GM21390 (cell line): ENCODE measurements around the gene ALG2.

Experiments used
- ATAC-seq: cut with Tn5 transposase; IDR thresholded peaks from one replicate; pipeline ENCODE4 v1.9.1; 2021; ENCODE audit not compliant: unreplicated experiment

Gene ALG2

DNA sequence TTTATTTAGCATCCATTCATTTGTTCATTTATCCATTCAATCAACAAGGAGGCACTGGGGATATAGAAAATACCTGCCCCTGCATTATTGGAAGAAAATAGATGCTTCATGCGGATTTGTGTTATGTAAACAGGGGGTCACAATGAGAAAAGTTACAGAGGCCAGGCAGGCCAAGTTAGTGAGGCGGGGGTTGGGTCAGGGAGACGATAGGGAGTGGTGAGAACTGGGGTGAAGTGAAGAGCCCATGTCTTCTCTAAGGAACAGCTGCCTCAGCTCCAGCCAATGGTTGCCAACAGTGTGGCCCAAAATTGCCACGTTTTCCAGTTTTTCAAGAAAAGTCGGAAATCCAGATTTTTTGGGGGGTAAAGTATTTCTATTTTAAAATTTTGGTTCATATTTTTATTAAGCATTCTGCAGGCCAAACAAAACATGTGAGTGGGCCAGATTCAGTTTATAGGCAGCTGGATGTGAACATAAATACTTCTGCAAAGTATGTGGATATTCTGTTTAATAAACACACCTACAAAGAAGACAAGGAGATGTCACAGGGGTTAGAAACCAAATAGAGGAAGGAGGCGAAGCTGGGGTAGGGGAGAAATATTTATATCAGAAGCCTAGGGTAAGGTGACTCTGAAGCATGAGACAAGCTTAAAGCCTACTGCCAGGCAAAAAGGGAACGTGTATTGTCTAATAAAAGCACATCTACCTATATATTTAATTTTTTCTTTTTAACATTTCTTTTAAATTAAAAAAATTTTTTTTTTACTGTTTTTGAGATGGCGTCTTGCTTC lies 44.0 kb downstream of the ALG2 start:
- no peak for ATAC-seq

DNA sequence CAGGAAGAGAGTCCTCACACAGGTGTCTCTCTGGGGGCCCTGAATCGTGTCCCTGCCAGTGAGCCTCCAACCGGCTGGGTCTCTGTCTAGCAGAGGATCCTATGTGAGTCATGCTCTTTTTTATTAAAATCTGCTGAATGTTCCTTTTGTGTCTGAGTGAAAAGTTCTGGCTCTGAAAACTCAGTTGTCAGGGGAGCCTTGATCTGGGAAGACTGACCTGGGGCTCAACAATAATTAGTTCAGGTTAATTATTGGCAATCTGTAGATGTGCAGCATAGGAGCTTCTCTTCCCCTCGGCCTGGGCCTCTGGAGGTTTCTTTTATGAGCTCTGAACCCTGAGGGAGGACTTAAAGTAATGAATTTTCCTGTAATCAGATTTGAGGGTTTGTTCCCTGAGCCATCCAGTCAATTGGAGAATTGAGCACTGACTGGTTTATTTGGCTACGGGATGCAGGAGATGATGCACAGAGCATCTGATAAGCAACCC lies 45.2 kb downstream of the ALG2 start:
- ATAC-seq, result no peak

DNA sequence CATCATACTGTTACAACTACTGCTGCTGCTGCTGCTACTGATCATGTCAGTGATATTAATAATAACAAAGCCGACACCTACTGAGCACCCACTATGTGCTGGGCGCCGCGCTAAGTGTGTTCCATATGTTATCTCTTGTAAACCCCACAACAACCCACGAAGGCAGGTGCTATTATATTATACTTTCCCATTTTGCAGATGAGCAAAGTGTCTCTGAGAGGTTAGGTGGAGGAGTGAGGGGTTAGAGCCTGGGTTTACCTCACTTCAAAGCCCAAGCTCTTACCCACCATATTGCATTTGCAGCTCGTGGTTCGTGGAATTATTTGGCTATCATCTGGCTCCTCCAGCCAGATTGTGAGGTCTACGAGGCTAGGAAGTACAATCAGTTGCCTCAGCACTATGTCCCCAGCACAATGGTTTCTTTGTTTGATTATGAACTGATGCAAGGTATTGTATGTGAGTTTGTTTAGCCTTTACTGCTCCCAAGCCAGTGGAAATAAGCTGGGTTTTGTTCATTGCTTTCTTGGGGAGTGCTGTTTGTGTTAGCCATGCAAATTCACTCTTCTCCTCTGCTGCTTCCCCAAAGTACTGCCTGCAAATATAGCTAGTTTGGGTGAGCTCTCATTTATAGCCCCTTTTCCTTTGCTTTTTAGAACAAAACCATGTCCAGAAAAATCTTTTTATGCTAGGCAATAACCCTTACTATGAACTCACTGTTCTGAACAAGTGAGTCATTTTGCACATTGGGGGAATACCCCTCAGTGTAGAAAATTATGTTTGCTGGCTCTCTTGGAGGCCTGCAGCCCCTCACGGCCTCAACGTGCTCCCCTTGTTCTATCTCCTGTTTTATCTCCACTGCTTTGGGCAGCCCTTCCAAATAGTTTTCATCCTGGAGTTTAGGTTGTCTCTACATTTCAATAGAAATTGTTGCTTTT lies 47.9 kb downstream of the ALG2 start:
- no peak for ATAC-seq

DNA sequence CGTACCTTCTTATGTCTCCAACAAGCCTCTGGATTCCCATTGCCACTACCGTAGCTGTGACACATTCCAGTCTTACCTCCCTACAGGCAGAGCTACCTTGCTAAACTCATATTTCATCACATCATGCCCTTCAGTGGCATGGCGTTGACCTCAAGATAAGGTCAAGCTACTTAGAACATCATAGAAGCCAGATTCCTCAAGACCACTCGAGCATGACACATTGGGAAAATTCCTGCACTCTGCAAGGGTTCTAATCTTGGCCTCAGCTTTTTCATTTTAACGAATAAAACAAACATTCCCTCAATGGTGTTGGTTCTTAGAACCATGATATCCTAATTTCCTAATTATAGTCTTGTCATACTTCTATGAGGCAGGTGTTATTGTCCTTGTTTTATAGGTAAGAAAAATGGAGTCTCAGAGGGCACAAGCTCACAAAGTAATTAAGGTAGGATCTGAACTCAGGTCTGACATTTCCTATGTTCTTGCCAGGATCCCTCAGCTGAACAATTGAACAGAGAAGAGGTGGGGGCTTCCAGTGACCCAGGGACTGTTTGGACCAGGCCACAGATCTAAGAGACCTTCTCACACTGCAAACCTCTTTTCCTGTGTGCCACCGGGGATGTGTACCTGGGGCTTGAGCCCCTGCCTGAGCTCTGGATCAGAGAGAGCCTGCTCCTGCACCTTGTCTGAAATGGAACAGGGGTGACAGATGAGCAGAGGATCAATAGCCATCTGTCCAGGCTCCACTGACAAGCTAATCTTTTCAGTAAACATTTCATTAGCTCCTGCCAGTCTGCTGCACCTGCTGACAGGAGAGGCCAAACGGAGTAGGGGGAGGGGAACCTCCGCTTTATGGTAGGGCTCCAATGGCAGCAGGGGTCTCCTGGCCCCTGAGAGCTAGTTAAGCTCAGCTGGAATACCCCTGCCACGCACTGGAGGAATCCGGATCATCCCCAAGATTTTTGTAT lies 49.3 kb downstream of the ALG2 start:
- no peak for ATAC-seq

DNA sequence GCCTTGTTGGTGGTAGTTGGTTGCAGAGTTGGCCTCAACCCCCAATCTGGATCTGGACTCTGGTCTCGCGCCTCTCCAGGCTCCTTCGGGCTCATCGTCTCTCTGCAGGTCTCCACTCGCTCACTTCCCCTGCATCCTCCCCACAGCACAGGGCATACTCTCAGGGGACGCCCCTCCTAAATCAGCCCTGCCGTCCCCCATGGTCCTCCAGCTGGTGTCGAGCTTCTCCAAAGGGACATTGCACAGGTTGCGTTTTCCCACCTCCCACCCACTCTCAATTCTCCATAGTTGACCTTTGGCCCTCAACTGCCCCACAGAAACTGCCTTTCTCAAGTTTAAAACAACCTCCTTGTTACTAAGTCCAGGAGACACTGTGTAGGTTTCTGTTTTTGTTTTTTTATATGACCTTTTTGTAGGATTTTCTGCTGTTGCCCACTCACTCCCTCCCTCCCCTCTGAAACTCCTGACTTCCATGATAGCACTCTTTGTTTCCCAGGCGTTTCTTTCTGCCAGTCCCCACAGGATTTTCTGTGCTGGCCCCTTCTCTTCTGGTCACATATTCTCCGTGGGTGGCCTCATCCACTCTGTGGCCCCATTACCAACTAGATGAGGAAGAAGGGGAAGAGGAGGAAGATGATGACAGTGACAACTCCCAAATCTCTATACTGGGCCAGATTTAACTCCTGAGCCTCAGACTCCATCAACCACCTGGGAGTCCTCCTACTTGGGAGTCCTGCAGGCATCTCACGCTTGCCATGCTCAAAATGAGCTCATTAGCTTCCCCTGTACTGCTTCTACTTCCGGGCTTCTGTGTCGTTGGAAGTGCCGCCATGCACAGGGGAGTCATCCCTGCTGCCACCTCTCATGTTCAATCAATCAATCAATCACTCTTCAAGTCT lies 50.3 kb downstream of the ALG2 start:
- no peak for ATAC-seq

DNA sequence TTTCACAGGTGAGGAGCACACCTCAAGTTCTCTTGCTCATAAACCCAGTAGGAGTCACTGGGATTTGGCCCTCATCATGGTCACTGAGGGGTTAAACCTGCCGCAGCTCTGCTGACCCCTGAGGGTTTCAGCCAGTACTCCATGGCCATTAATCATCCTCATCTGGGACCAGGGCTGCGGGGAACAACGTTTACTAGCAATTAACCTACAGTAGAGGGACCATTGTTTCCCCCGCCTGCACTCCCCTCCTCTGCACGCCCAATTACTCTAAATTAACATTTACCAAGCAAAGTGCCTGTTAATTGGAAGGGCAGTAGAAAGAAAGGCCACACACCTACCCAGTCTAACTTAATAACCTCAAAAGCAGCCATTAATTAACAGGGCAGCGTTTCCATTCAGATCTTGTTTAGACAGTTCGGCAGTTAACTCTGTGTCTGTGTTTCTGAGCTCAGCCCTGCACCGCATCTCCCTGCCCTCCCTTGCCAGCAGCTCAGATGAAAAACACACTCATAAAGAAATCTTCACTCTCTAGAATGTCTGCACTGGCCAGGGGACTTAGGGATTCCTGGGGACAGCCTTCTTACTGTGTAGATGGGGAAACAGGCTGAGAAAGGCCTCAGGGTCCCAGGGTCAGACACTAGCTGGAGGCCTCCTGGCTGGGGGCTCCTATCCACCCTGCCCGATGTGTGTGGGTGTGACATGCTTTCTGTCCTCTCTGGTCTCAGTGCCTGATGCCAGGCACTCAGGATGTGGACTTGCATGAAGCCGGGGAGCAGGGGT lies 51.6 kb downstream of the ALG2 start:
- ATAC-seq, result no peak

DNA sequence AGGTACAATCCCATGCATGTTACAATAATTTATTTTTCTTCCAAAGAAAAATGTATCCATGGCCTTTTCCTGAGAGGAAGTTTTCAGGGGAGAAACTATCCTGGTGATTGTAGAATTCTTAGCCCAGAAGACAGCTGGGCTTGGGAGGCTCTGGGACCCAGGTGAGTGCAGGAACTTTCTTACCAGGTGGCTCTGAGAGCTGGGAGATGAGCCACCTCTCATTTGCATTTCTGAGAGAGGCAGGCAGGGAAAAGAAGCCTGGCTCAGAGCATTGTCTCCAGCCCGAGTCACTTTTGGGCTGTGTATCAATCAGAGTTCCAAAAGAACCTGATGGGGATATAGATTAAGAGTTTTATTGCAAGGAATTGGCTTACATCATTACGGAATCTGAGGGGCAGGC lies 52.7 kb downstream of the ALG2 start:
- no peak for ATAC-seq

DNA sequence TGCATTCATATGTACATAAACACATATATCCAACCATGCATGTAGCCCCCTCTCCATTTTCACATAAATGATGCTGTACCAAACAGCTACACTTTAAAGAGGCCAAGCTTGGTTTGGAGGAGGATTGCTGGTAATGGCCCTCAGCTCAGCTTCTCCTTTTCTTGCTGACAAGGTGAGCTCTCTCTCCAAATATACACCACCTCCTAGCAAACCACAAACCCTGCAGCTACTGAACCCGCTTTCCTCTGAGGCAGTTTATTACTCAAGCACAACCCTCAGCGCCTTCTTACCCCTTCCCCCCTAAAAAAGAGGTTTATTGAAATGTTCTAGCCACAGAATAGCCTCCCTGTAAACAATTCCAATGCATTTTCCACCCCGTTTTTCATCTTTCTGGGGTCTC lies 54.0 kb downstream of the ALG2 start:
- no peak for ATAC-seq

DNA sequence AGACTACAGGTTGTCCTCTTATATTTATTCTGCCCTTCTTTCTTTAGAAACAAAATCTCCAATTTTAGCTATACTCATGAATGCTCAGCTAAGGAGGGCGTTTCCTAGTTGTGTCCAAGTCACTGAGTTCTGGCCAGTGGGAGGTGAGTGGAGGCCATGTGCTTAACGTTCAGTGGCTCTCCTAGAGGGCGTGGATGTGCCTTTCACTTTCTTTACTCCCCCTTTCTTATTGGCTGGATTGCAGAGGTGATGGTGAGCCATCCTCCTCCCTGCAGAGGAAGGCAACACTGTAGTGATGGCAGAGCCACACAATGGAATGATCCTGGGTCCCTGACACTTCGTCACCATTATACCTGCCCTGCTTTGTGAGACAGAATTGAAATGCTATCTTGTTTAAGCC lies 54.6 kb downstream of the ALG2 start:
- no peak for ATAC-seq
